Activated CD4-positive, alpha-beta T cell treated with anti-CD3 and anti-CD28 coated beads, Interleukin-2, amount 50 U/mL, for 4 hours (primary cell): ENCODE measurements around the gene SREBF1.
A peak's percentile ranks its signal among the peaks of the same experiment; 100 is the strongest.

Experiments used
- DNase-seq, 2 experiments: peaks; one replicate each; pipeline ENCODE4 v3.0.0-alpha.2; 2020

SREBF1 gene

GRCh38 chr17:17857496-17857895, 20.7 kb upstream of the SREBF1 start:
- DNase-seq, result no peak

- no peak for DNase-seq
Observed at GRCh38 chr17:17856386-17856785, 19.6 kb upstream of the SREBF1 start.

GRCh38 chr17:17855976-17856375, 19.2 kb upstream of the SREBF1 start:
- DNase-seq, result no peak

- DNase-seq, result no peak
Observed at GRCh38 chr17:17853811-17854447, 17.1 kb upstream of the SREBF1 start.

GRCh38 chr17:17852930-17853329, 16.1 kb upstream of the SREBF1 start:
- DNase-seq, result no peak

- no peak for DNase-seq
Observed at GRCh38 chr17:17851103-17852002, 14.6 kb upstream of the SREBF1 start.

- peak; percentile 40 to 44 for DNase-seq
Observed at GRCh38 chr17:17849845-17850373, 13.1 kb upstream of the SREBF1 start.

GRCh38 chr17:17849147-17849820, 12.5 kb upstream of the SREBF1 start:
- DNase-seq, result peak; percentile 81 to 85

- DNase-seq, result no peak
Observed at GRCh38 chr17:17848311-17849082, 11.7 kb upstream of the SREBF1 start.

- DNase-seq, result no peak
Observed at GRCh38 chr17:17847726-17848125, 10.9 kb upstream of the SREBF1 start.

- no peak for DNase-seq
Observed at GRCh38 chr17:17847118-17847689, 10.4 kb upstream of the SREBF1 start.

GRCh38 chr17:17846645-17847044, 9.9 kb upstream of the SREBF1 start:
- no peak for DNase-seq

- no peak for DNase-seq
Observed at GRCh38 chr17:17846003-17846402, 9.2 kb upstream of the SREBF1 start.

GRCh38 chr17:17845046-17845775, 8.4 kb upstream of the SREBF1 start:
- no peak for DNase-seq

GRCh38 chr17:17844500-17844899, 7.7 kb upstream of the SREBF1 start:
- no peak for DNase-seq

GRCh38 chr17:17844079-17844478, 7.3 kb upstream of the SREBF1 start:
- no peak for DNase-seq

- no peak for DNase-seq
Observed at GRCh38 chr17:17843096-17843495, 6.3 kb upstream of the SREBF1 start.

GRCh38 chr17:17842111-17842876, 5.5 kb upstream of the SREBF1 start:
- no peak for DNase-seq

- no peak for DNase-seq
Observed at GRCh38 chr17:17841601-17842025, 4.8 kb upstream of the SREBF1 start.

GRCh38 chr17:17840751-17841591, 4.2 kb upstream of the SREBF1 start:
- no peak for DNase-seq
